Osteoblast (primary cell): ENCODE results near the gene NEK5. TPM values are rescaled to one million over a fixed set of nuclear protein-coding genes. Genes with fewer than 3 reads are reported as not detected.

Experiments used
- DNase-seq: peaks from one replicate; pipeline ENCODE4 v3.0.0; 2011; ENCODE audit warnings: low spot score, mixed read lengths; ENCODE audit not compliant: insufficient read length; ENCODE audit errors: missing footprints
- H2AFZ ChIP-seq: 2 replicates; pipeline ENCODE4 v1.6.0; 2011; ENCODE audit warnings: mild to moderate bottlenecking, low read length
- H3K27ac ChIP-seq: 2 replicates; pipeline ENCODE4 v1.5.1; 2011; ENCODE audit warnings: mild to moderate bottlenecking, low read depth, low read length, moderate library complexity
- H3K27me3 ChIP-seq: 2 replicates; pipeline ENCODE4 v1.6.0; 2012; ENCODE audit warnings: mild to moderate bottlenecking, control low read depth, inconsistent platforms, low read length, moderate library complexity; ENCODE audit not compliant: insufficient read depth
- H3K36me3 ChIP-seq: 2 replicates; pipeline ENCODE4 v1.5.1; 2011; ENCODE audit warnings: mild to moderate bottlenecking, low read length, control low read depth, moderate library complexity; ENCODE audit not compliant: insufficient read depth
- H3K4me1 ChIP-seq: 2 replicates; pipeline ENCODE4 v1.5.1; 2011; ENCODE audit warnings: mild to moderate bottlenecking, low read length, control low read depth, moderate library complexity; ENCODE audit not compliant: insufficient read depth
- H3K4me2 ChIP-seq: 2 replicates; pipeline ENCODE4 v1.6.0; 2011; ENCODE audit warnings: mild to moderate bottlenecking, low read length; ENCODE audit not compliant: insufficient read depth
- H3K4me3 ChIP-seq: fragments of 200-600 bp; sonication (generic); 3 replicates; pipeline ENCODE4 v1.5.1; 2012; ENCODE audit warnings: mild to moderate bottlenecking, low read length, inconsistent platforms; ENCODE audit not compliant: insufficient read depth
- H3K79me2 ChIP-seq: 2 replicates; pipeline ENCODE4 v1.6.0; 2012; ENCODE audit warnings: mild to moderate bottlenecking, low read length, control low read depth, inconsistent platforms; ENCODE audit not compliant: insufficient read depth
- H3K9me3 ChIP-seq: 2 replicates; pipeline ENCODE4 v1.5.1; 2011; ENCODE audit warnings: low read depth, low read length, control low read depth
- H4K20me1 ChIP-seq: 2 replicates; pipeline ENCODE4 v1.6.0; 2012; ENCODE audit warnings: mild to moderate bottlenecking, low read length, control low read depth; ENCODE audit not compliant: insufficient read depth
- CTCF ChIP-seq: IDR thresholded peaks from 2 replicates; pipeline ENCODE4 v1.5.1; 2011; ENCODE audit warnings: mild to moderate bottlenecking, low read depth, low read length, moderate library complexity; ENCODE audit errors: extremely low read depth
- total RNA-seq: library from RNA; depleted of rRNA; stranded (reverse); fragments of >200 nt; gene quantifications from 2 replicates; pipeline ENCODE4 v1.2.3, GENCODE V29; 2012

The NEK5 gene
- total RNA-seq, 1 donor = 0.36 TPM

GRCh38 chr13:51998723-51999509, 130.0 kb downstream of the NEK5 start:
- peaks cover 17% of the 10 kb centered on the region for H4K20me1 ChIP-seq
- TF ChIP-seq CTCF = no peak
- H3K27ac ChIP-seq = no peak overlapping the region
- no peak overlapping the region for H3K4me3 ChIP-seq
- H2AFZ ChIP-seq = no peak overlapping the region
- DNase-seq = no peak
- no peak overlapping the region for H3K4me2 ChIP-seq
- no peaks in the 10 kb centered on the region for H3K9me3 ChIP-seq
- H3K36me3 ChIP-seq = no peaks in the 10 kb centered on the region
- H3K27me3 ChIP-seq = peaks cover 28% of the 10 kb centered on the region
- no peaks in the 10 kb centered on the region for H3K79me2 ChIP-seq
- no peaks in the 10 kb centered on the region for H3K4me1 ChIP-seq

- TF ChIP-seq CTCF = no peak
- Histone ChIP-seq H3K36me3 (no peaks in the 10 kb centered on the region), H3K4me3 (no peak overlapping the region), H3K27me3 (peaks cover 28% of the 10 kb centered on the region), H3K27ac (no peak overlapping the region), H3K9me3 (no peaks in the 10 kb centered on the region), H3K4me2 (no peak overlapping the region), H3K4me1 (no peaks in the 10 kb centered on the region), H2AFZ (no peak overlapping the region), H3K79me2 (no peaks in the 10 kb centered on the region), H4K20me1 (peaks cover 17% of the 10 kb centered on the region)
- DNase-seq = no peak
Measured at GRCh38 chr13:51997641-51998330, 131.1 kb downstream of the NEK5 start.

- no peaks in the 10 kb centered on the region for H3K4me1 ChIP-seq
- H4K20me1 ChIP-seq = peaks cover 17% of the 10 kb centered on the region
- no peak overlapping the region for H2AFZ ChIP-seq
- no peaks in the 10 kb centered on the region for H3K36me3 ChIP-seq
- H3K79me2 ChIP-seq = no peaks in the 10 kb centered on the region
- no peak for DNase-seq
- H3K4me3 ChIP-seq = no peak overlapping the region
- H3K9me3 ChIP-seq = no peaks in the 10 kb centered on the region
- no peak overlapping the region for H3K4me2 ChIP-seq
- peaks cover 28% of the 10 kb centered on the region for H3K27me3 ChIP-seq
- TF ChIP-seq CTCF = no peak
- no peak overlapping the region for H3K27ac ChIP-seq
Measured at GRCh38 chr13:51997186-51997585, 131.7 kb downstream of the NEK5 start.

GRCh38 chr13:51996641-51997040, 132.2 kb downstream of the NEK5 start:
- Histone ChIP-seq H2AFZ (no peak overlapping the region), H3K27me3 (peaks cover 31% of the 10 kb centered on the region), H3K36me3 (no peaks in the 10 kb centered on the region), H4K20me1 (peaks cover 17% of the 10 kb centered on the region), H3K27ac (no peak overlapping the region), H3K79me2 (no peaks in the 10 kb centered on the region), H3K4me2 (no peak overlapping the region), H3K4me3 (no peak overlapping the region), H3K4me1 (no peaks in the 10 kb centered on the region), H3K9me3 (no peaks in the 10 kb centered on the region)
- no peak for DNase-seq
- no peak for TF ChIP-seq CTCF
